Smooth muscle cell of the coronary artery (primary cell): Measurements from ENCODE around the gene ICAM4. TPM values are rescaled to one million over a fixed set of nuclear protein-coding genes. Genes with fewer than 3 reads are reported as not detected.

Source experiments
- total RNA-seq: library from RNA; depleted of rRNA; stranded (reverse); fragments of >200 nt; gene quantifications from 2 replicates; pipeline ENCODE4 v1.2.3, GENCODE V29; 2014; ENCODE audit warnings: low replicate concordance

Gene ICAM4
- 0.45 and 0.82 TPM in 2 replicates for total RNA-seq

GRCh38 chr19:10286803-10287737 is at the start of gene ICAM4:
Gene ICAM4 (plus strand): TSS chr19:10286955. CDS start chr19:10287013, 58 bp downstream.

GRCh38 chr19:10251792-10252694 is 34.7 kb upstream of the ICAM4 start, which contains the start of gene MRPL4:
Gene MRPL4 (plus strand): TSS chr19:10252214. CDS start chr19:10252254, 40 bp downstream.

GRCh38 chr19:10270616-10271394 is 15.9 kb upstream of the ICAM4 start, which contains the start of gene ICAM1:
Gene ICAM1 (plus strand): TSS chr19:10271120. CDS start chr19:10271160, 40 bp downstream.

GRCh38 chr19:10289836-10290356 is 3.1 kb downstream of the ICAM4 start, which contains the start of gene ICAM5:
Gene ICAM5 (plus strand): TSS chr19:10289952. CDS start chr19:10290044, 92 bp downstream.

GRCh38 chr19:10309423-10309822 is 22.7 kb downstream of the ICAM4 start, which contains the start of gene ZGLP1:
Gene ZGLP1 (minus strand): TSS chr19:10309815.

GRCh38 chr19:10315335-10316214 is 28.8 kb downstream of the ICAM4 start, which contains the start of gene FDX2:
Gene FDX2 (minus strand): TSS chr19:10316015. CDS start chr19:10315996, 19 bp downstream.

GRCh38 chr19:10332965-10333757 is 46.4 kb downstream of the ICAM4 start, which contains the start of gene RAVER1:
Gene RAVER1 (minus strand): TSS chr19:10333529. CDS start chr19:10333507, 22 bp downstream.

Other genes starting within 250 kb of the ICAM4 start
- 16.0 and 22.7 TPM in 2 replicates for gene SHFL, start 200.6 kb upstream of the ICAM4 start, total RNA-seq
- under 0.01 and 0.45 TPM in 2 replicates for gene ANGPTL6, start 184.3 kb upstream of the ICAM4 start, total RNA-seq
- 25.2 and 32.5 TPM in 2 replicates for gene PPAN, start 180.6 kb upstream of the ICAM4 start, total RNA-seq
- 2.0 and 4.0 TPM in 2 replicates for gene P2RY11, start 175.3 kb upstream of the ICAM4 start, total RNA-seq
- gene EIF3G, start 167.1 kb upstream of the ICAM4 start, total RNA-seq = 343 and 390 TPM in 2 replicates
- gene DNMT1, start 92.0 kb upstream of the ICAM4 start, total RNA-seq = 16.6 and 23.2 TPM in 2 replicates
- 9.3 and 22.9 TPM in 2 replicates for gene S1PR2, start 55.6 kb upstream of the ICAM4 start, total RNA-seq
- 5.7 and 18.0 TPM in 2 replicates for gene MRPL4, start 34.7 kb upstream of the ICAM4 start, total RNA-seq
- gene ICAM1, start 15.8 kb upstream of the ICAM4 start, total RNA-seq = 7.5 and 20.7 TPM in 2 replicates
- 0.94 and 1.7 TPM in 2 replicates for gene ICAM5, start 3.0 kb downstream of the ICAM4 start, total RNA-seq
- 0.23 and 0.30 TPM in 2 replicates for gene ZGLP1, start 22.9 kb downstream of the ICAM4 start, total RNA-seq
- gene FDX2, start 29.1 kb downstream of the ICAM4 start, total RNA-seq = 7.1 and 21.8 TPM in 2 replicates
- 8.2 and 10.9 TPM in 2 replicates for gene RAVER1, start 46.6 kb downstream of the ICAM4 start, total RNA-seq
- gene ICAM3, start 52.7 kb downstream of the ICAM4 start, total RNA-seq = 15.1 and 21.7 TPM in 2 replicates
- 70.4 and 104 TPM in 2 replicates for gene TYK2, start 93.6 kb downstream of the ICAM4 start, total RNA-seq
- 256 and 276 TPM in 2 replicates for gene CDC37, start 116.6 kb downstream of the ICAM4 start, total RNA-seq
- 2.5 and 2.9 TPM in 2 replicates for gene PDE4A, start 133.6 kb downstream of the ICAM4 start, total RNA-seq
- 71.8 and 163 TPM in 2 replicates for gene KEAP1, start 216.4 kb downstream of the ICAM4 start, total RNA-seq
- 0.82 and 2.3 TPM in 2 replicates for gene S1PR5, start 230.5 kb downstream of the ICAM4 start, total RNA-seq